Left ventricle myocardium inferior (tissue), 1 donor: ENCODE measurements around the gene DNMT1. TPM values are rescaled to one million over a fixed set of nuclear protein-coding genes. Genes with fewer than 3 reads are reported as not detected.
"Not testable (repeated sequence)": the region's sequence is repeated elsewhere in the genome, so short reads cannot be mapped to it uniquely, and the experiment has no call there.

Experiments
- DNase-seq: peaks from one replicate; pipeline ENCODE4 v3.0.0-alpha.2; 2020
- H3K27ac ChIP-seq: fragments of 200-600 bp; replicated peaks from 2 replicates; pipeline ENCODE4 v1.8.0; 2021
- H3K27me3 ChIP-seq: fragments of 200-600 bp; 2 replicates; pipeline ENCODE4 v1.8.0; 2021; ENCODE audit warnings: low read depth
- H3K36me3 ChIP-seq: fragments of 200-600 bp; 2 replicates; pipeline ENCODE4 v1.8.0; 2021
- H3K4me1 ChIP-seq: fragments of 200-600 bp; 2 replicates; pipeline ENCODE4 v1.8.0; 2021
- H3K4me3 ChIP-seq: fragments of 200-600 bp; 2 replicates; pipeline ENCODE4 v1.8.0; 2021; ENCODE audit warnings: mild to moderate bottlenecking, moderate library complexity
- H3K9me3 ChIP-seq: fragments of 200-600 bp; replicated peaks from 2 replicates; pipeline ENCODE4 v1.8.0; 2021
- intact Hi-C: fragments of 100-400 bp; cut with micrococcal nuclease; formaldehyde crosslinking; loops from one replicate; pipeline ENCODE4 v1.11.0; 2022
- total RNA-seq: library from RNA; stranded (reverse); fragmentation: NEBNext Ultra II Directional; extraction: Animal tissue kit (Norgen Biotek cat#: 25700); gene quantifications from one replicate; pipeline ENCODE4 v1.2.1, GENCODE V29; 2021
- TF ChIP-seq, protein P1 (sequence below): fragments of 200-600 bp; IDR thresholded peaks from 2 replicates; pipeline ENCODE4 v1.8.0; 2021; ENCODE audit warnings: antibody characterized with exemption, mild to moderate bottlenecking, borderline replicate concordance
- donor health status: DM: no; HTN: yes; CAD: no; lungs with severe emphysema.

Gene DNMT1
- total RNA-seq, 1 donor from 2014 or later = 23.9 TPM

DNA sequence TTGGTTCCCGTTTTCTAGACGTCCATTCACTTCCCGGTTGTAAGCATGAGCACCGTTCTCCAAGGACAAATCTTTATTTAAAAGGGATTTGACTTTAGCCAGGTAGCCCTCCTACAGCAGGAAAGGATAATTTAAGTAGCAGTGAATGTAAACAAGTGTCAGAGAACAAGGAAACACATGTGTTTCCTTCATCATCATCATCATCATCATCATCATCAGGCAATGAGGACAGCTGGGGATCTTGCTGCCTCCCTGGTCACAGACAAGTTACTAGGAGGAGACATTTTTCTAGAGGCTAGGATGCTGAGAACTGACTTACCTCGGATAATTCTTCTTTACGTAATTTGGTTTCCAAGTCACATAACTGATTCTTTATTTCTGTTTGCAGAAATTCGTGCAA is 14.3 kb downstream of the DNMT1 start:
- Histone ChIP-seq H3K36me3 (peaks cover 68% of the 10 kb centered on the region), H3K4me3 (no peak overlapping the region), H3K4me1 (no peaks in the 10 kb centered on the region), H3K9me3 (no peaks in the 10 kb centered on the region), H3K27ac (no peak overlapping the region), H3K27me3 (no peaks in the 10 kb centered on the region)
- TF ChIP-seq, protein P1, sequence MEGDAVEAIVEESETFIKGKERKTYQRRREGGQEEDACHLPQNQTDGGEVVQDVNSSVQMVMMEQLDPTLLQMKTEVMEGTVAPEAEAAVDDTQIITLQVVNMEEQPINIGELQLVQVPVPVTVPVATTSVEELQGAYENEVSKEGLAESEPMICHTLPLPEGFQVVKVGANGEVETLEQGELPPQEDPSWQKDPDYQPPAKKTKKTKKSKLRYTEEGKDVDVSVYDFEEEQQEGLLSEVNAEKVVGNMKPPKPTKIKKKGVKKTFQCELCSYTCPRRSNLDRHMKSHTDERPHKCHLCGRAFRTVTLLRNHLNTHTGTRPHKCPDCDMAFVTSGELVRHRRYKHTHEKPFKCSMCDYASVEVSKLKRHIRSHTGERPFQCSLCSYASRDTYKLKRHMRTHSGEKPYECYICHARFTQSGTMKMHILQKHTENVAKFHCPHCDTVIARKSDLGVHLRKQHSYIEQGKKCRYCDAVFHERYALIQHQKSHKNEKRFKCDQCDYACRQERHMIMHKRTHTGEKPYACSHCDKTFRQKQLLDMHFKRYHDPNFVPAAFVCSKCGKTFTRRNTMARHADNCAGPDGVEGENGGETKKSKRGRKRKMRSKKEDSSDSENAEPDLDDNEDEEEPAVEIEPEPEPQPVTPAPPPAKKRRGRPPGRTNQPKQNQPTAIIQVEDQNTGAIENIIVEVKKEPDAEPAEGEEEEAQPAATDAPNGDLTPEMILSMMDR = no peak
- DNase-seq = no peak
- intact Hi-C loops = no loop called here

DNA sequence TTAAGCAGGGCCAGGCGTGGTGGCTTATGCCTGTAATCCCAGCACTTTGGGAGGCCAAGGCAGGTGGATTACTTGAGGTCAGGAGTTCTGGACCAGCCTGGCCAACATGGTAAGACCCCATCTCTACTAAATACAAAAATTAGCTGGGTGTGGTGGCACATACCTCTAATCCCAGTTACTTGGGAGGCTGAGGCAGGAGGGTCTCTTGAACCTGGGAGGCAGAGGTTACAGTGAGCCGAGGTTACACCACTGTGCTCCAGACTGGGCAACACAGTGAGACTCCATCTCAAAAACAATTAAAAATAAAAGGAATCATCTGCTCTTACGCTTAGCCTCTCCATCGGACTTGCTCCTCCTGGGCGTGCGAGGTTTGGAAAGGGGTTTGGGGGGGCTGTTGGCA is 14.7 kb downstream of the DNMT1 start:
- H3K9me3 ChIP-seq = not testable (repeated sequence)
- peaks cover 70% of the 10 kb centered on the region for H3K36me3 ChIP-seq

DNA sequence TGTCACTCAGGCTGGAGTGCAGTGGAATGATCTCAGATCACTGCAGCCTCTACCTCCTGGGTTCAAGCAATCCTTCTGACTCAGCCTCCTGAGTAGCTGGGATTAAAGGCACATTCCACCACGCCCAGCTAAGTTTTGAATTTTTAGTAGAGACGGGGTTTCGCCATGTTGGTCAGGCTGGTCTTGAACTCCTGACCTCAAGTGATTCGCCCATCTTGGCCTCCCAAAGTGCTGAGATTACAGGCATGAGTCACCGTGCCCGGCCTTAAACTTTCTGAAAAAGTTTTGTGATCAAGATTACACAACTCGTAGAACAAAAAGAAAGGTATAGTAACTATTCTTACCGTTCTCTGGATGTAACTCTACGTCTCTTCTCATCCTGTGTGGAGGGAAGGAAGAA is 21.2 kb downstream of the DNMT1 start:
- DNase-seq = no peak
- H3K4me3 ChIP-seq = no peak overlapping the region
- no peak overlapping the region for H3K27ac ChIP-seq
- TF ChIP-seq, protein P1 = no peak
- H3K36me3 ChIP-seq = peaks cover 93% of the 10 kb centered on the region
- H3K4me1 ChIP-seq = no peaks in the 10 kb centered on the region
- intact Hi-C loops = no loop called here
- H3K9me3 ChIP-seq = no peaks in the 10 kb centered on the region
- no peaks in the 10 kb centered on the region for H3K27me3 ChIP-seq

More for the DNA sequence above, 14.7 kb downstream of the DNMT1 start:
- H3K4me1 ChIP-seq, intact Hi-C loops, H3K27ac ChIP-seq, H3K4me3 ChIP-seq, DNase-seq, H3K27me3 ChIP-seq: not testable (repeated sequence)

DNA sequence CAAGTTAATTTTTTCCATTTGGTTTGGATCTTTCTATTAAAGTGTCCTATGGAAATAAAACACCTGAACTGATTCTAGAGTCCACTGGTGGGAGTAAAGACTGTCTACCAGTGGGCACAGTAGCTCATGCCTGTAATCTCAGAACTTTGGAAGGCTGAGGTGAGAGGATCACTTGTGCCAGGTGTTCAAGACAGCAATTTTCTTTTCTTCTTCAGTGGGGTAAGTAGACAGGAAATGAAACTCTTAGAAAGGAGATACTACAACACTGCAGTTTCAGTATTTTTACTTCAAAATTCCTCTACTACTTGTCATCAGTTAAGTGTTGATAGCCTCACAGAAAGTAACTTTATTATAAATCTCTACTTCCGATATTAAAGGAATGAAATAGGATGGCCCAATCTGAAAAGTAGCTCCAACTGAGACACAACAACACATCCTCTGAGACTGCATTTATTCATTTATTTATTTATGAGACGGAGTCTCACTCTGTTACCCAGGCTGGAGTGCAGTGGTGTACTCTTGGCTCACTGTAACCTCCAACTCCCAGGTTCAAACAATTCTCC is 26.3 kb downstream of the DNMT1 start:
- Histone ChIP-seq H3K36me3 (peaks cover 89% of the 10 kb centered on the region), H3K27me3 (no peaks in the 10 kb centered on the region), H3K27ac (no peak overlapping the region), H3K4me3 (no peak overlapping the region), H3K4me1 (no peaks in the 10 kb centered on the region), H3K9me3 (no peaks in the 10 kb centered on the region)
- no peak for DNase-seq
- TF ChIP-seq, protein P1 = no peak
- intact Hi-C loops = no loop called here

DNA sequence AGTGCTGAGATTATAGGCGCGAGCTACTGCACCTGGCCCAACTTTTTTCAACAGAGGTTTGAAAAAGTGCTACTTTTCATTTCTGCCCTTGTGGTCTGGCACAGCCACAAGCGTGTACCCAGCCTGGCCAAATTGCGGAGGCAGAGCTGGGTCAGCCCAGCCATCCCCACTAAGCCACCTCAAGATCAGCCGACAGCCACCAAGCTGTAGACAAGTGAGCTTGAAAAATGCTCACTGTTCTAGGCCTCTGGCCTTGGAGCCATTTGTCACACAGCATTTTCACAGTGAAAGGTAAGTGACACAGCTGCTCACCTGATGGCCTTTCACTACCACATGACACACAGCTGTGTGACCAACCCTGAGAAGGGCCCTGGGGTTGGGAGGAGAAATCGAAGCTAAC is 27.3 kb downstream of the DNMT1 start:
- Histone ChIP-seq H3K27ac (no peak overlapping the region), H3K36me3 (peaks cover 89% of the 10 kb centered on the region), H3K9me3 (no peaks in the 10 kb centered on the region), H3K4me1 (no peaks in the 10 kb centered on the region), H3K27me3 (no peaks in the 10 kb centered on the region), H3K4me3 (no peak overlapping the region)
- intact Hi-C loops = no loop called here
- DNase-seq = no peak
- TF ChIP-seq, protein P1 = no peak

DNA sequence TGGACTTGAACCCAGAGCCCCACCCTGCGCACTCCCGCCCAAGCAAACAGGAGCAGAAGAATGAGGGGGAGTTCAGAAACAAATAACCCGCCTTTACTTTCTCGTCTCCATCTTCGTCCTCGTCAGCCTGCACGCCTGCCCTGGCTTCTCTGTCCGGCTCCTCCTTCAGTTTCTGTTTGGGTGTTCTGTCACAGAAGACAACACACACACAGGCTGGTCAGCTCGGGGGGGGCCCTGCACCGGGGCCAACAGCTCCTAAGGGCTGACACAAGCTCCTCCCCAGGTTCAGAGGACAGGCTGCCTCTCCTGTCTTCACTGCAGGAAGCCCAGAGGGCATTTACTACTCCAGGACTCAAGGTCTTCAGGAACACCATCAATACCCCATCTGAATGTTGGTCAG is 28.3 kb downstream of the DNMT1 start:
- H3K9me3 ChIP-seq, DNase-seq, H3K4me3 ChIP-seq, H3K27ac ChIP-seq, intact Hi-C loops, H3K27me3 ChIP-seq, H3K4me1 ChIP-seq: not testable (repeated sequence)
- H3K36me3 ChIP-seq = peaks cover 89% of the 10 kb centered on the region
